Measurements from ENCODE around the gene PCP2.

GRCh38 chr19:7642295-7643030 lies 8.9 kb upstream of the PCP2 start:
- no peak for TF ChIP-seq GATA2 (IDR thresholded peaks at IDR 0.05; ENCODE audit: low read depth, low read length)
- TF ChIP-seq GATA3 (IDR thresholded peaks at IDR 0.05; ENCODE audit: low read depth, low read length): no peak
